ENCODE measurements around the gene PHAF1. TPM values are rescaled to one million over a fixed set of nuclear protein-coding genes. Genes with fewer than 3 reads are reported as not detected.
A peak's percentile ranks its signal among the peaks of the same experiment; 100 is the strongest.

Gene PHAF1
- total and polyA plus RNA-seq, 2 of the 13 experiments (the other 11 are each of a cell fraction or from before 2014, with no cell fraction given): 48.3 to 174 TPM

- TF ChIP-seq ZNF225 (CRISPR knock-in tag; IDR thresholded peaks at IDR 0.05) (no peak; the same call in 1 of the 2 replicates), GTF3A (CRISPR knock-in tag; conservative IDR thresholded peaks at IDR 0.05) (0 out of 2 replicates have a peak, but pooled peaks have one; percentile 56), TFAP4 (IDR thresholded peaks at IDR 0.05; ENCODE audit: borderline replicate concordance, low read depth) (no peak; the same call in 1 of the 2 replicates), AGO2 (optimal IDR thresholded peaks at IDR 0.05; ENCODE audit: low read depth, low read length) (no peak), SNAI1 (CRISPR knock-in tag; IDR thresholded peaks at IDR 0.05; ENCODE audit: borderline replicate concordance) (0 out of 2 replicates have a peak, but pooled peaks have one; percentile 75), ZNF850 (CRISPR knock-in tag; conservative IDR thresholded peaks at IDR 0.05) (0 out of 2 replicates have a peak, but pooled peaks have one; percentile 12), NFIB (CRISPR knock-in tag; IDR thresholded peaks at IDR 0.05; ENCODE audit: borderline replicate concordance) (0 out of 2 replicates have a peak, but pooled peaks have one; percentile 54), CTCF (CRISPR knock-in tag; IDR thresholded peaks at IDR 0.05) (peak; percentile 77), ZNF501 (CRISPR knock-in tag; IDR thresholded peaks at IDR 0.05) (peak; percentile 64), JUN (CRISPR knock-in tag; IDR thresholded peaks at IDR 0.05) (no peak), ZSCAN5A (CRISPR knock-in tag; IDR thresholded peaks at IDR 0.05; ENCODE audit: borderline replicate concordance) (0 out of 2 replicates have a peak, but pooled peaks have one; percentile 16), ZNF572 (CRISPR knock-in tag; IDR thresholded peaks at IDR 0.05) (0 out of 2 replicates have a peak, but pooled peaks have one; percentile 54), CBX1 (IDR thresholded peaks at IDR 0.05; ENCODE audit: low read depth) (peak; percentile 15), ZNF510 (CRISPR knock-in tag; IDR thresholded peaks at IDR 0.05; ENCODE audit: low read depth) (peak; percentile 83; the same call in 1 of the 2 replicates), KLF12 (CRISPR knock-in tag; IDR thresholded peaks at IDR 0.05; ENCODE audit: borderline replicate concordance) (no peak), ZNF839 (CRISPR knock-in tag; IDR thresholded peaks at IDR 0.05; ENCODE audit: borderline replicate concordance) (no peak), RCOR2 (CRISPR knock-in tag; IDR thresholded peaks at IDR 0.05) (peak; percentile 10; the same call in 1 of the 2 replicates), ZNF383 (CRISPR knock-in tag; IDR thresholded peaks at IDR 0.05; ENCODE audit: borderline replicate concordance) (0 out of 2 replicates have a peak, but pooled peaks have one; percentile 57), TP53 (CRISPR knock-in tag; conservative IDR thresholded peaks at IDR 0.05) (no peak), ZNF883 (CRISPR knock-in tag; IDR thresholded peaks at IDR 0.05; ENCODE audit: not compliant biosample characterization) (peak; percentile 18)
- TF ChIP-seq, protein P1, sequence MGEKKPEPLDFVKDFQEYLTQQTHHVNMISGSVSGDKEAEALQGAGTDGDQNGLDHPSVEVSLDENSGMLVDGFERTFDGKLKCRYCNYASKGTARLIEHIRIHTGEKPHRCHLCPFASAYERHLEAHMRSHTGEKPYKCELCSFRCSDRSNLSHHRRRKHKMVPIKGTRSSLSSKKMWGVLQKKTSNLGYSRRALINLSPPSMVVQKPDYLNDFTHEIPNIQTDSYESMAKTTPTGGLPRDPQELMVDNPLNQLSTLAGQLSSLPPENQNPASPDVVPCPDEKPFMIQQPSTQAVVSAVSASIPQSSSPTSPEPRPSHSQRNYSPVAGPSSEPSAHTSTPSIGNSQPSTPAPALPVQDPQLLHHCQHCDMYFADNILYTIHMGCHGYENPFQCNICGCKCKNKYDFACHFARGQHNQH (CRISPR knock-in tag; IDR thresholded peaks at IDR 0.05): no peak
- TF ChIP-seq, protein P2, sequence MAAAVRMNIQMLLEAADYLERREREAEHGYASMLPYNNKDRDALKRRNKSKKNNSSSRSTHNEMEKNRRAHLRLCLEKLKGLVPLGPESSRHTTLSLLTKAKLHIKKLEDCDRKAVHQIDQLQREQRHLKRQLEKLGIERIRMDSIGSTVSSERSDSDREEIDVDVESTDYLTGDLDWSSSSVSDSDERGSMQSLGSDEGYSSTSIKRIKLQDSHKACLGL (CRISPR knock-in tag; IDR thresholded peaks at IDR 0.05): no peak
- TF ChIP-seq, protein P3, sequence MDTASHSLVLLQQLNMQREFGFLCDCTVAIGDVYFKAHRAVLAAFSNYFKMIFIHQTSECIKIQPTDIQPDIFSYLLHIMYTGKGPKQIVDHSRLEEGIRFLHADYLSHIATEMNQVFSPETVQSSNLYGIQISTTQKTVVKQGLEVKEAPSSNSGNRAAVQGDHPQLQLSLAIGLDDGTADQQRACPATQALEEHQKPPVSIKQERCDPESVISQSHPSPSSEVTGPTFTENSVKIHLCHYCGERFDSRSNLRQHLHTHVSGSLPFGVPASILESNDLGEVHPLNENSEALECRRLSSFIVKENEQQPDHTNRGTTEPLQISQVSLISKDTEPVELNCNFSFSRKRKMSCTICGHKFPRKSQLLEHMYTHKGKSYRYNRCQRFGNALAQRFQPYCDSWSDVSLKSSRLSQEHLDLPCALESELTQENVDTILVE (CRISPR knock-in tag; IDR thresholded peaks at IDR 0.05): 0 out of 2 replicates have a peak, but pooled peaks have one; percentile 6
Observed at GRCh38 chr16:67169642-67170167, 60.0 kb downstream of the PHAF1 start (continued).

Data from HepG2 (cell line).